ENCODE measurements around the gene KHSRP.

GRCh38 chr19:6423499-6424194 is 964 bp downstream of the KHSRP start:
- no peak for TF ChIP-seq SUZ12 (IDR thresholded peaks at IDR 0.05; ENCODE audit: extremely low read depth, insufficient read depth, insufficient read length)
- TF ChIP-seq ZNF274 (IDR thresholded peaks at IDR 0.05; ENCODE audit: low read depth, low read length) = no peak

Measured in NT2/D1 (cell line).